ENCODE data around the gene TLX3.

- no peak for TF ChIP-seq CTCF (IDR thresholded peaks at IDR 0.05; ENCODE audit: poor library complexity)
- no peak for TF ChIP-seq EZH2 (IDR thresholded peaks at IDR 0.05; ENCODE audit: borderline replicate concordance)
- no peak for TF ChIP-seq EZH2phosphoT487 (IDR thresholded peaks at IDR 0.05; ENCODE audit: low read depth, severe bottlenecking, unreplicated experiment)
These were observed 31.4 kb downstream of the TLX3 start for GRCh38 chr5:171340491-171340890.
